Stimulated activated CD8-positive, alpha-beta memory T cell treated with anti-CD3 and anti-CD28 coated beads, Interleukin-12 subunit alpha, Interleukin-12 subunit beta, amount 100 ng/mL, for 1 hour (primary cell): ENCODE results near the gene CHAD.
"Not testable (repeated sequence)": the region's sequence is repeated elsewhere in the genome, so short reads cannot be mapped to it uniquely, and the experiment has no call there.

Experiments
- DNase-seq: peaks from one replicate; pipeline ENCODE4 v3.0.0-alpha.2; 2020; ENCODE audit warnings: low read depth

The CHAD gene

DNA sequence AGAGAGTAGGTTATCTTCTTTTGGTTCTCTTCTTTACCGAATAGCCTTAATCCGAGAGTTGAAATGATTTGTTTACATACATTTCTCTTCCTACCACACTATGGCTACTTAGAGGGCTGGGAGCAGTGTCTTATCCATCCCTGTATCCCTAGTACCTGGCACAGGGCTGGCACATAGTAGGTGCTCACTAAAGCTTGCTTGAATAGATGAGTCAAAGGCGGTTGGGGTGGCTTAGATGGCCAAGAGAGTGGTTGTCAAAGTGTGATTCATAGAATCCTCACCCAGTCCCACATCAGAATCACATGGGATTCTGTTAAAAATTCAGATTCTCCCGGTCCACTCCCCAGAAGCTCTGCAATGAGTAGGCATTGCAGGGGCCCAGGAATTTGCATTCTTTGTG lies 11.1 kb downstream of the CHAD start:
- DNase-seq = no peak

DNA sequence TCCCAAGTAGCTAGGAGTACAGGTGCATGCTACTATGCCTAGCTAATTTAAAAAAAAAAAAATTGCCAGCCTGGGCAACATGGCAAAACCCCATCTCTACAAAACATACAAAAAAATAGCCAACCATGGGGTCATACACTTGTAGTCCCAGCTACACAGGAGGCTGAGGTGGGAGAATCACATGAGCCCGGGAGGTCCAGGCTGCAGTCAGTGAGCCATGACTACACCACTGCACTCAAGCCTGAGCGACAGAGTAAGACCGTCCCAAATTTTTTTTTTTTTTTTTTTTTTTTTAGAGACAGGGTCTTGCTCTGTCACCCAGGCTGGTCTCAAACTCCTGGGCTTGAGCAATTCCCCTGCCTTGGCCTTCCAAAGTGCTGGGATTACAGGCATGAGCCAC lies 14.8 kb downstream of the CHAD start:
- DNase-seq = no peak

DNA sequence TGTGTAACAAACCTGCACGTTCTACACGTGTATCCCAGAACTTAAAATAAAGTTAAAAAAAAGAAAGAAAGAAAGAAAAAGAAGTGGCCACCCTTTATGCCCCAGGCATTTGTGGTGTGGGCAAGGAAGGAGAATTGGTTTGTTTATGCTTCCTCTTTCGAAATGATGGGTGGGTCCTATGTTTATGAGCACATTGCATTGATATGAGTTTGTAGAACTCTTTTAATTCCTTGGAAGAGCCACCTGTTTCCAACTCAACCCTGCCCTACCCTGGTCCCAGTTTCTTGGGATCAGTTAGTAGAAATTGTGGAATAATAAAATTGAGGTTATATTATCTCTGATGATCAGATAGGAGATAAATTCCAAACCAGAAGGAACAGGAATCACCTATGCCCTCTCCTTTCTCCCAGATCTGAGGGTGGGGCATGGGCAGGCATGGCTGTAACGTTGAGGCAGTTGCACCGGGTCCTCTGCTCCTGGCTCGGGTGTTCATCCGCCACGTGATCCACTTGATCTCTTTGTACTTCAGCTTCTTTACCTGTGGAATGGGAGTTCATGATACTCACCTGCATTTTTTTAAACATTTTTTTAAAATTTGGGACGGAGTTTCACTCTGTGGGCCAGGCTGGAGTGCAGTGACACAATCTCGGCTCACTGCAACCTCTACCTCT lies 15.9 kb downstream of the CHAD start:
- no peak for DNase-seq

DNA sequence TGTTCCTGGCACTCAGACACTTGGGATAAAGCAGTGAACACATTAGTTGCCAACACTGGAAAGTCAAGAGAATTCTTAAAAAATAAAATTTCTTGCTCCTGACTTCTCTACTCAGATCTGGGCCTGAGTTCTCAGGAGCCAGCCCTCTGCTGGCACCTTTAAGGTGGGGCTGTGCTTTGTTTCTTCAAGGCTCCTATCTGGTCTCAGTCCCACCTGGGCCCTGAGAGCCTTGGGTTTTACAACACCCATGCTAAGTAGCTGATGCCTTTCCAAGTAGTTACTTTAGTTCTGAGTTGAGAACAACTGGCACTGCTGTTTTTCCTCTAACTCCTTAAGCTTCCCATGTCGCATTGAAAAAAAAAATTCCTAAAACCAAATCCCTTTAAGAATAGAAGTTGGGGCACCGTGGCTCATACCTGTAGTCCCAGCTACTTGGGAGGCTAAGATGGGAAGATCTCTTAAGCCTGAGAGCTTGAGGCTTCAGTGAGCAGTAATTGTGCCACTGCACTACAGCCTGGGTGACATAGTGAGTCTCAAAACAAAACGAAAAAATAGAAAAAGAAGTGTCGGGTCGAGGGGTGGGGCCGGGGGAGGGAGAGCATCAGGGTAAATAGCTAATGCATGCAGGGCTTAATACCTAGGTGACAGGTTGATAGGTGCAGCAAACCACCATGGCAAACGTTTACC lies 16.6 kb downstream of the CHAD start:
- DNase-seq = no peak

DNA sequence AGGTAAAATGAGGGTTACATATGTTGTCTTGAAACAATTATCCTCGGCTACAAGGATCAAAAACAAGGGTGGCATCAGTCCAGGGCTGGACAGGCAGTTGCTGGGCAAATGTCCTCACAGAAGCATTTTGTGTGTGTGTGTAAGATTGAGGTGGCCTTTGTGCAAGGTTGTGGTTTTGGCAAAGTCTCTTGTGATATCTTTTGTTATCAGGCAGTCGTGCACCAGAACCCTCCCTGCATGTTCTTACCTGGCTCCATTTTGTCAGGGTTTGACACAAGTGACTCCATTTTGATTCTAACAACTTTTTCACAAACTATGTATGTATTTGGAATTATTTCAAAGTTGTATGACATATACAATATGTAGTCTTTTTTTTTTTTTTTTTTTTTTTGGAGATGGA lies 20.0 kb downstream of the CHAD start:
- no peak for DNase-seq

DNA sequence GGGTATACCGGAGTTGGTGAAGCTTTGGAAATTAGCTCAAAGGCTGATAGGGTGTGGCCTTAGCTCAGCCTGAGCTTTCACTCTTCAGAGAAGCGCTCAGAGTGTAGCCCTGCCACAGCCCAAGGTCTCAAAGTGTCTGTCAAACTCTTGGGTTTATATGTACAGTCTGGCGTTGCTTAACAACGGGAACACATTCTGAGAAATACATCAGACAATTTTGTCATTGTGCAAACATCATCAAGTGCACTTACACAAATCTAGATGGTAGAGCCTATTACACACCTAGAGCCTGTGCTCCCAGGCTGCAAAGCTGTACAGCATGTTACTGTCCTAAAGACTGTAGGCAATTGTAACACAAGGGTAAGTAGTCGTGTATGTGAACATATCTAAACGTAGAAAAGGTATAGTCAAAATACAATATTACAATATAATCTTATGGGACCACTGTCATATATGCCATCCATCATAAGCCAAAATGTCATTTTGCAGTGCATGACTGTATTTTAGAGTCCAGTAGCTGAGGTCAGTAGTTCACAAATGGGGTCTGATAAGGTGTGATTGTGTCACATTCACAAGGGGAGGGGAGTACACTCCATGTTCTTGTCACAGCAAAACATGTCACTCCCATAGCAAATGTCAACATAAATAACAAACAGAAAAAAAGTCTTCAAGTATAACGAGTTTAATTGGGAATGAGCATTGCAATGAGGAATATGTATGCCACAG lies 20.6 kb downstream of the CHAD start:
- no peak for DNase-seq

DNA sequence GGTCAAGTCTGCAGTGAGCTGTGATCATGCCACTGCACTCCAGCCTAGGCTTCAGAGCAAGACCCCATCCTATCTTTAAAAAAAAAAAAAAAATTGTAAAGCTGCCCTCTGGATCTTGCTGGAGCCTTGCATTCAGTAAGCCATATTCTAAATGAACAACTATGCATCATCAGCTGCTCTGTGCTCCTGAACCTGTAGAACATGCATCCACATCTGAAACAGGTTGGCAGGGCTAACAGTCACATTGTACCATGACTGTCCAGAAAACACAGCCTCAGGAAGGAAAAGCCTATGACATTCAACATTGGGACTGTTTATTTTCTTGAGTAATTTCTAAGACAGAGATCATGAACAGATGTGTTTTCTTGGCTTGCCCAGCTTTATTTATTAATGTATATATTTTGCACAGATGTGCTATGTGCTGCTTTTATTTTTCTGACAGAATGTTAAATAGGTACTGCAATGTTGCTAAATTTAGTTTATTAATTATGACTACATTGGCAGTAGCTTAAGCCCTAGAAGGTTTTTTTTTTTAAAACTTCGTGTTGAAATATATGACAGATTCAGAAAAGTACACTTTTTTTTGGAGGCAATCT lies 22.9 kb downstream of the CHAD start:
- DNase-seq = no peak

DNA sequence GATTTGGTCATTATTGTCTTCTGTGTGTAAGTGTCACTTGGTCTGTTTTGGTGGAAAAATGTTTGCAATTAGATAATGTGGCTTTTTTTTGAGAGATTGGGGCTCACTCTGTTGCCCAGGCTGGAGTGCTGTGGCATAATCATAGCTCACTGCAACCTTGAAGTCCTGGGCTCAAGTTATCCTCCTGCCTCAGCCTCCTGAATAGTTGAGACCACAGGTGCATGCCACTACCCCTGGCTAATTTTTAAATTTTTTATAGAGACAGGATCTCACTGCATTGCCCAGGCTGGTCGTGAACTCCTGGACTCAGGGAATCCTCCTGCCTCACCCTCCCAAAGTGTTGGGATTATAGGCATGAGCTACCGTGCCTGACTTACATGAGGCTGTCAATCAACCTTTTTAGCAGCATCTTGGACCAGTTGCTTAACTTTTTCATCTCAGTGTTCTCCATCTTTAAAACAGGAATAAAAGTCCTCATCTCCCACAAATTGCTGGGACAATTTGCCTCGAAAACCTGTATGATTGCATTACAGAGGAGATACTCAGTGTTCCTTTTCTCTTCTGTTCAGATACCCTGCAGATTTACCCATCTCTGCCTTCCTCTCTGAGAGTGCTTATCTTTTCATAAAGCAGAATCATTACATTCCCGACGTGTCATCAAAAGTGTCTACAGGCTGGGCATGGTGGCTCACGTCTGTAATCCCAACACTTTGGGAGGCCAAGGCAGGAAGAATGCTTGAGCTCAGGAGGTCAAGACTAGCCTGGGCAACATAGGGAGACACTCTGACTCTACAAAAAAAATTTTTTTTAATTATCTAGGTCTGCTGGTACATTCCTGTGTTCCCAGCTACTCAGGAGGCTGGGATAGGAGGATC lies 23.6 kb downstream of the CHAD start:
- DNase-seq = no peak

DNA sequence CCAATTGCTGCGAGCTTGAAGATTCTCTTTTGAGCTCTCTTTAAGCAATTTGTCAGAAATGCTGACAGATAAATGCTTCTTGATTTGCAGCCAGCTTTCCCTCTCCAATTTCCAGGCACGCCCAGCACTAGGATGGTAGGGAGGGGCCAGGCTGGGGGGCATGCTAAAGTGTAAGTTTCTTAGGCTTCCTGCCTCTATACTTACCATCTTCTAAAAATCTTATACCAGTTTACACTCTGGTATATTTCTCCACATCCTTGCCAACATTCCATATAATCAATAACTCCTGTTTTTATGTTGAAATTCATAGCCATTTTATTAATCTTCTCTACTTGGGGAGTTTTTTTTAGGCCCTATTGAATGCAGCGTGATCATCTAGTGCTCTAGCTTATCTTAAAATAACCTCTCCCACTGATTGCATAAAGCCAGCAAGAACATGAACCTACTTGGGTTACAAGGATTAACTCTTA lies 25.1 kb downstream of the CHAD start:
- DNase-seq = no peak

DNA sequence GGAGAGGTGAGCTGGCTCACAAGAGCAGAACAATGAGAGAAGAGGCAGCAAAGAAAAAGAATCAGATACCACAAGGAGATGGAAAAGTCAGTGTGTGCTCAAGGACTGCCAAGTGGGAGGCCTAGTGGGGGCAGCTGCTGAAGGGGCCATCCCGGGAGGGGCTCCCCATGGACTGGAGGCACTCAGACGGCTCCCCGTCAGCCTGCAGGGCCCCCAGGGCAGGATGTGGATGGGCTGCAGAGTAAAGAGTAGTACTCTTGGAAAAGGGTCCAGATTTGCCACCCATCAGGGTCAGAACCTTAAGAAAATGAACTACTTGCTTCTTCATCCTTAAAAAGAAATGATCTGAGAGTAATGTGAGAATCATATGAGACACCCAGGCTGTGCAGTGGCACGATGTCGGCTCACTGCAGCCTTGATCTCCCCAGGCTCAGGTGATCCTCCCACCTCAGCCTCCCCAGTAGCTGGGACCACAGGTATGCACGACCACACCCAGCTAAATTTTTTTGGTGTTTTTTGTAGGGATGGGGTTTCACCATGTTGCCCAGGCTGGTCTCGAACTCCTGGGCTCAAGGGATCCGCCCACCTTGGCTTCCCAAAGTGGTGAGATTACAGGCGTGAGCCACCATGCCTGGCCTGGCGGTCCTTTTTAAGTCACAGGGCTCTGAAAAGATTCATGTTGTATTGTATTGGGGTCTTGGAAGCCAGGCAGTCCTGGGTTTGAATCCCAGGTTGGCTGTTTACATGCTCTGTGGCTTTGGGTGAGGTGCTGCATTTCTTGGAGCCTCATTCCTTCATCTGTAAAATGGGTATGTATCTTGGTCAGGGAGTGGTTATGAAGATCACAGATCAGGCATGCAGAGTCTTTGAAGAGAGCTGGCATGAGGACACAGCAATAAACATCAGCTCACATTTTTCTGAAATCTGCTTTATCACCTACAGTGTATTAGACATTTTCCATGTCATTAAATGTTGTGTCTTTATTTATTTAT lies 27.5 kb downstream of the CHAD start:
- no peak for DNase-seq

DNA sequence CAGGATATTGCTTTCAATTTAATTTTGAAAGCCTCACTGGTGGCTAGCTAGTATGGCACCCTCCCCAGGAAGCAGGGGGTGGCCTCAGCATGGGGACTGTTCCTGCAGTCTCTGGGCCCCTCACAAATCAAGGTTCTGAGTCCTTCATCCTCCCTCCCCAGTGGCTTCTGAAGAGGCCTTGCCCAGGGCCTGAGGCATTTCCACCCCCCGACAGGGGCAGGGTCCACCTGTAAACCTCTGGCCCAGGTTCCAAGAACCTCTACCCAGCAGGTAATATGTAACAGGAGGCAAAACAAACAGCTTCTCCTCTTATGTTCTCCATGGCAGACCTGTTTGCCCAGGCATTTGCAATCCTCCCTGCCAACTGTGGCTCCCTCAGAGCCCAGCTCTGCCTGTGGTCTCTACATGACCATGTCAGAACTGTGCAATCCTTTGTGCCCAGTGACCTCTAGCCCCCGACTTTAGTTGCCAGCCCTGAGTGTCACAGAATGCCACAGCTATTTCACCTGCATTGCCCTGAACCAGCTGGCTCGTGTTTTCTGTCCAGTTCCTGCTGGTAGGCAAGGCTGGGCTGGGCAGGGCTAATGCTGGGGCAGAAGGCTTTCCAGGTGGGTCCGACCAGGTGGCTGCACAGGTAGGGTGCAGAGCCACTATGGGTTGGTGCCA lies 28.4 kb downstream of the CHAD start:
- no peak for DNase-seq

DNA sequence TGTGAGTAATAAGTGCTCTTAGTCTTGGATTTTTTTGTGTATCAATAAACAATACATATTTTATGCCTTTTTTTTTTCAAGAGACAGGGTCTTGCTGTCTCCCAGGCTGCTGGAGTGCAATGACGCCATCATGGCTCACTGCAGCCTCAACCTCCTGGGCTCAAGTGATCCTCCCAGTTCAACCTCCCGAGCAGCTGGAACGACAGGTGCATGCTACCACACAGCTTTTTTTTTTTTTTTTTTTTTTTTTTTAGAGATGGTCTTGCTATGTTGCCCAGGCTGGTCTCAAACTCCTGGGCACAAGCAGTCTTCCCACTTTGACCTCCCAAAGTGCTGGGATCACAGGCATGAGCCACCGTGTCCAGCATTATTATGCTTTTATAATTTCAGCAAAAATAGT lies 29.7 kb downstream of the CHAD start:
- DNase-seq = no peak

DNA sequence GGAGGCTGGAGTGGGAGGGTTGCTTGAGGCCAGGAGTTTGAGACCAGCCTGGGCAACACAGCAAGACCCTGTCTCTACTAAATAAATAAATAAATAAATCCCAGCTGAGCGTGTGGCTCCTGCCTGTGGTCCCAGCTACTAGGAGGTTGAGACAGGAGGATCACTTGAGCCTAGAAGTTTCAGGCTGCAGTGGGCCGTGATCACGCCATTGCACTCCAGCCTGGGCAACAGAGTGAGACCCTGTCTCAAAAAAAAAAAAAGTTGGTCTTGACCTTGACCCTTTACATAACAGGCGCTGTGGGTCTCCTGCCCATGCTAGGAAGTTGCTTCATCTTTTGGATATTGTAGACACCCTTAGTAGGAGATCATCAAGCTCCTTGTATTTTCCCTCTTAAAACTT lies 31.3 kb downstream of the CHAD start:
- no peak for DNase-seq

DNA sequence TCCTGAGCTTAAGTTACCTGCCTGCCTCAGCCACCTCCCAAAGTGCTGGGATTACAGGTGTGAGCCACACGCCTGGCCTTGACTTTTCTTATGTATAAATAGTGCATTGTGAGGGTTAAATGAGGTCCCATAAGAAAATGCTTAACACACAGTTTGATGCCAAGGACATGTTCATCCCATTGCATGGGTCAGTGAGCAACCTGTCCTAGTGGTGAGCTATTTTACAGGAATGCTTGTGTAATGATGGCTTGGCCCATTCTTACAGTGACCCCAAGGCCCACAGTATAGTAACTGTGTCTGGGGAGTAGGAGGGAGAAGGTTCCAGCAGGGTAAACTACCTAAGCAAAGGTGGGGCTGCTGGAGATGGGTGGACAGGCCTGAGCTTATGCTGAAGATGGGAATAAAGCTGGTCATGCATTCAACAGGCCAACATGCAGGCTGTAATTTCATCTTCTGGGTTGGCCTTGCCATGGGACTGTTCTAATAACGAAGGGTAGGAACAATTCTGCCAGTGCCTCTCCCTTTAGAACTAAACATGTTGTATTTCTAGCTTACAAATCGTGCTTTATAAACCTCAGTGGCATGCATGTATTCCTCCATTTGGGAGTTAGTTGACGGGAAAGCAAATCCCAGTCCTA lies 36.4 kb downstream of the CHAD start:
- no peak for DNase-seq

DNA sequence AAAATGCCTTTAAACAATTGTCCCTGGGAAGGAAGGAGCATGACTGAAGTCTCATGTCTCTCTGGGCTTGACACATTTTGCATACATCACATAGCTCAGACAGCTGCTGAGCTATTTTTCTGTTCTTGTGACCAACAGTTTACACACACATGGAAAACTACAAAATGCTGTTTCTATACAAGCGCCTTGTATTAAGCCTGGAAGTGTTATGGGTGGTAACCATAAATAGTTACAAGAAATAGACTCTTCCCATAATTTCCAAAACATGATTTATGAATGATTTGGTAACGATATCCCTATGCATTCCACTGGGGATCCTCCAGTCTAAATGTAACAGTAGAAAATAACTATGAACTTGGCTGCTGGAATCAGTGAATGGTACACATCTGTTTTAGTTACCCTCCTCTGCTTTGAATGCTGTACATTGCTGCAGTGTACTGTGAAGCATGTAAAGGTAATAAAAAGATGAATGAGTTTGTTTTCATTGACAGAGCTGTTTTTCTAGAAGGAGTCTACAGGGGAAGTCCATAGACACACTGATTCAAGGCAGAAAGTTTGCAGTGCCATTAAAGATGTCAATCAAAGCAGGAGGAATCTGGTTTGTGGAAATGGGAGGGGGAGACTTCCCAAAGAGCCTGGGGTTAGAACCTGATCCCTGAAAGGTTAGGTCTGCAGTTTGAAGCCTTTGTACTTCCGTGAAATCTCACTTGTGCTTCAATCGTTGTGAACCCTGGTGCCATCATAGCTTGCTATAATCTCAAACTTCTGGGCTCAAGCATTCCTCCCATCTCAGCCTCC lies 37.7 kb downstream of the CHAD start:
- no peak for DNase-seq

DNA sequence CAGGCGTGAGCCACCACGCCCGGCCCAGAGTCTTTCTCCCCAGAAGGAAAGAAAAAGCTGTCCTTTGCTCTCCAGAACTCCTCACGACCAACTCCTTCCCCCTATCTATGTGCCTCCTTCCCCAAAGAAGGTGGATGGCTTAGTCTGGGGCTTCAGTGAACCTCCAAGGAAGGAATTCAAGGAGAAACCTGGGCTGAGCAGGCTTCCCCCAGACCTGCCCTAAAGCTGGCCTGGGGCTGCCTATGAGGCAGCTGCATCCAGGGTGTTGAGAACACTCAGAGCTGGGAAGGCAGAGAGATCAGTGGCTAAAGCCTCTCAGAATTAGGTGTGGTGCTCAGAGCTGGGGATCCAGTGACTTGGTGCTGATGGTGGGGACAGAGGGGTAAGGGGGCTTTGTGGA lies 38.9 kb downstream of the CHAD start:
- no peak for DNase-seq

DNA sequence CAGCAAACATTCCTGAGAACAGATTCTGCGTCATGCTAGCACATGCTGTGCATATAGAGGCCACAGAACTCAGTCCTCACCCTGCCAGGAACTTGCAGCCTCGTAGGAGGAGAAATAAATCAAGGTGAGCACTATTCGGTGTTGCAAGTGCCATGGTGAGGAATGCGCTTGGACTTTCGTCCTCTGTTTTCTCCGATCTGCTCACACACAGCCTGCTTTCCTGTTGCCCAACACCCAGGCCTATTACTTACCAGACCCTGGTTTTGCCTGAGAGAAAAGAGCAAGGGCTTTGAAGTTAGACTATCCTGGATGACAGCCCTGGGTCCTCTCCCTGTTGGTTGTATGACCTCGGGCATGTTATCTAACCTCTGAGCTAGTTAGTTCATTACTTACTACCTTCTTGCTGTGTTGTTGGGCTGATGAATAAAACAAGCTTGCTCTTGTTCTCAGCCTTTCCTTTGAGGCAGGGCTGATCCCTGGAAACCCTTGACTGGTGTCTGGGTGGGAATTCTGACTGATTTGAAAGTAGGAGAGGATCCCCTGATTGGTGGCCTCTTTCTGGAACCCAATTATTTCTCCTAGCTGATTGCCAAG lies 39.8 kb downstream of the CHAD start:
- DNase-seq = no peak

DNA sequence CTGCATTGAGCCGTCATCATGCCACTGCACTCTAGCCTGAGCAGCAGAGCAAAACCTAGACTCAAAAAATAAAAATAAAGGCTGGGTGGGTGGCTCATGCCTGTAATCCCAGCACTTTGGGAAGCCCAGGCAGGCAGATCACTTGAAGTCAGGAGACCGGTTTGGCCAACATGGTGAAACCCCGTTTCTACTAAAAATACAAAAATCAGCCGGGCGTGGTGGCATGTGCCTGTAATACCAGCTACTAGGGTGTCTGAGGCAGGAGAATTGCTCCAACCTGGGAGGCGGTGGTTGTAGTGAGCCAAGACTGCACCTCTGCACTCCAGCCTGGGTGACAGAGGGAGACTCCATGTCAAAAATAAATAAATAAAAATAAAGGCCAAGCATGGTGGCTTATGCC lies 40.6 kb downstream of the CHAD start:
- DNase-seq = not testable (repeated sequence)
